ENCODE measurements around the gene TDRD1. TPM values are rescaled to one million over a fixed set of nuclear protein-coding genes. Genes with fewer than 3 reads are reported as not detected.

The TDRD1 gene
- total RNA-seq, 3 donors from 2014 or later (not counting 1 experiment from before 2014, with no cell fraction given), result 0.08 to 0.33 (median 0.09) TPM

DNA sequence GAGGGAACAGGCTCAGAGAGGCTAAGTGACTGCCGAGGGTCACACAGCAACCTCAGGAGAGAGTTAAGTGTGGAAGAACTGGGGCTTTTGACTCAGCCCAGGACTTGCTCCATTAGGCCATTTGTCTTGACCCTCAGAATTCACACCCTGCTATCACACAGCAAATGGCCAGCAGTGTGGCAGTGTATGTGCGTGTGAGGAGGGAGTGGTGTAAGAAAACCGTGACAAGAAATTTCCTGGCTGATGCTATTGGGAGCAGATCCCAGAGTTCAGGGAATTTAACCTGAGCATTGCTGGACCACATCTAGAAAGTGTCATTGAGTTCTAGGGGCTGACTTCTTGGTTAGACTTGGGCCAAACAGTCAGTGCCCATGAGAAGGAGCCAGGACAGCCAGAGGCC is 78.3 kb downstream of the TDRD1 start:
- H3K4me1 ChIP-seq (ENCODE audit: control insufficient read depth, insufficient read depth, low read length), result no peaks in the 10 kb centered on the region
- WGBS (ENCODE audit: insufficient coverage), result 85% methylated on average over 3 of the region's 3 CpGs
- no peak for ATAC-seq
- Mint-ChIP-seq H3K4me3 (no peak overlapping the region), H3K36me3 (no peaks in the 10 kb centered on the region), H3K4me1 (no peaks in the 10 kb centered on the region), H3K27ac (no peak overlapping the region), H3K27me3 (ENCODE audit: low read depth in 2 of 2) (peaks cover 0 to 6% of the 10 kb centered on the region in 2 donors), H3K9me3 (no peaks in the 10 kb centered on the region)
- DNase-seq, result no peak
- no peaks in the 10 kb centered on the region for H3K36me3 ChIP-seq (ENCODE audit: control insufficient read depth, insufficient read depth, low read length)
- H3K4me3 ChIP-seq (ENCODE audit: low read length), result no peak overlapping the region
- H3K9me3 ChIP-seq (ENCODE audit: control insufficient read depth, insufficient read depth, low read length), result no peaks in the 10 kb centered on the region
- no peaks in the 10 kb centered on the region for H3K27me3 ChIP-seq (ENCODE audit: control insufficient read depth, insufficient read depth, low read length)
- H3K27ac ChIP-seq (ENCODE audit: low read length), result no peak overlapping the region
- no peak for TF ChIP-seq CTCF (IDR thresholded peaks at IDR 0.05)
- intact Hi-C loops (cut with micrococcal nuclease), result no loop called here

- no peak overlapping the region for H3K27ac ChIP-seq (ENCODE audit: low read length)
- DNase-seq (peak in 1 of 2 donors; percentile 9), ATAC-seq (peak in 1 of 3 donors; percentile 37)
- no peak overlapping the region for H3K4me3 ChIP-seq (ENCODE audit: low read length)
- Mint-ChIP-seq H3K4me3 (no peak overlapping the region), H3K4me1 (no peaks in the 10 kb centered on the region), H3K9me3 (no peaks in the 10 kb centered on the region), H3K27ac (no peak overlapping the region), H3K27me3 (ENCODE audit: low read depth in 2 of 2) (peaks cover 0 to 6% of the 10 kb centered on the region in 2 donors), H3K36me3 (no peaks in the 10 kb centered on the region)
- no peaks in the 10 kb centered on the region for H3K4me1 ChIP-seq (ENCODE audit: control insufficient read depth, insufficient read depth, low read length)
- H3K9me3 ChIP-seq (ENCODE audit: control insufficient read depth, insufficient read depth, low read length), result no peaks in the 10 kb centered on the region
- no peaks in the 10 kb centered on the region for H3K27me3 ChIP-seq (ENCODE audit: control insufficient read depth, insufficient read depth, low read length)
- no peak for TF ChIP-seq CTCF (IDR thresholded peaks at IDR 0.05)
- H3K36me3 ChIP-seq (ENCODE audit: control insufficient read depth, insufficient read depth, low read length), result no peaks in the 10 kb centered on the region
- intact Hi-C loops (cut with micrococcal nuclease), result no loop called here
- WGBS (ENCODE audit: insufficient coverage), result 55% methylated on average over 3 of the region's 5 CpGs
These were observed 79.2 kb downstream of the TDRD1 start for GRCh38 chr10:114258274-114258840.

DNA sequence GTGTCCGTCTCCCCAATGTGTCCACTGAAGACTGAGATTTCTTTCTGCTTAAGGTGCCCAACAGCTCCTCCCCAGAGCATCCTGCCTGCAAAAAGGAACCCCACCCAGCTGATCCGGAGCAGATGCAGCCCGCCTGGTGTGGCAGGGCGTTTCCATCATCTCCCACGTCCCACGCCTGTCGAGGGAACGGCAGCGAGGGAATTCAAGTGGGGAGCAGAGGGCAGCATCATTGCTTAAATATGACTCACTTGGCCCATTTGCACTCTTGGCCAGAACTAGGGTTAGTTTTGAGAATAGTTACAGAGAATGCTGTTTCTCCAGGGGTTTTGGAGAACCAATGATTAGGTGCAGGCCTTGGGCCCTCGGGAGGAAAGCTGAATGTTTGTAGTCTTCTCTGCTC is 80.7 kb downstream of the TDRD1 start:
- H3K36me3 Mint-ChIP-seq, result no peaks in the 10 kb centered on the region
- H3K27me3 Mint-ChIP-seq (ENCODE audit: low read depth in 2 of 2), result peaks cover 0 to 6% of the 10 kb centered on the region in 2 donors
- TF ChIP-seq CTCF (IDR thresholded peaks at IDR 0.05), result no peak
- H3K4me3 Mint-ChIP-seq, result no peak overlapping the region
- Histone ChIP-seq H3K27me3 (ENCODE audit: control insufficient read depth, insufficient read depth, low read length) (no peaks in the 10 kb centered on the region), H3K27ac (ENCODE audit: low read length) (no peak overlapping the region), H3K4me3 (ENCODE audit: low read length) (no peak overlapping the region), H3K36me3 (ENCODE audit: control insufficient read depth, insufficient read depth, low read length) (no peaks in the 10 kb centered on the region), H3K9me3 (ENCODE audit: control insufficient read depth, insufficient read depth, low read length) (no peaks in the 10 kb centered on the region), H3K4me1 (ENCODE audit: control insufficient read depth, insufficient read depth, low read length) (no peaks in the 10 kb centered on the region)
- no peak for DNase-seq
- no peak for ATAC-seq
- H3K27ac Mint-ChIP-seq, result no peak overlapping the region
- H3K9me3 Mint-ChIP-seq, result no peaks in the 10 kb centered on the region
- intact Hi-C loops (cut with micrococcal nuclease), result no loop called here
- 95% methylated on average over 10 of the region's 10 CpGs for WGBS (ENCODE audit: insufficient coverage)
- no peaks in the 10 kb centered on the region for H3K4me1 Mint-ChIP-seq

DNA sequence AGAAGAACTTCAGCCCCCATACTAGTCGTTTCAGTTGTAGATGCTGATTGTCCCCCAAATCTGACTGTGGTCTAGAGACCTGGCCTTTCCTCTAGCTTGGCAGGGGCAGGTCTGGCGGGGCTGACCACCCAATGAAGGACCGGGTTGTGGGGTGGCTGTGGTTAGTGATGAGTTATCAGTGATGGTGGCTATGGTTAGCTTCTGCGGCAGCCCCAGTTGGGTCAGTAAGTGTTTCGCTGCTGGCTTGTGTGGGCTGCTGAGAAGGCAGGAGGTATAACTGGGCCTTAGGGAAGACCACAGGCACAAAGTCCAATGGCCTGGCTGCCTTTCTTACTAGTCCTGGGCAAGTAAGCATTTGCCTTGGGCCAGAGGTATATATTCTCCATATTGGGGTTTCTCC is 81.2 kb downstream of the TDRD1 start:
- no peaks in the 10 kb centered on the region for H3K9me3 ChIP-seq (ENCODE audit: control insufficient read depth, insufficient read depth, low read length)
- H3K27ac ChIP-seq (ENCODE audit: low read length), result no peak overlapping the region
- no peak for DNase-seq
- no peaks in the 10 kb centered on the region for H3K36me3 Mint-ChIP-seq
- ATAC-seq, result no peak
- peaks cover 0 to 6% of the 10 kb centered on the region in 2 donors for H3K27me3 Mint-ChIP-seq (ENCODE audit: low read depth in 2 of 2)
- H3K4me1 ChIP-seq (ENCODE audit: control insufficient read depth, insufficient read depth, low read length), result no peaks in the 10 kb centered on the region
- no peak overlapping the region for H3K27ac Mint-ChIP-seq
- H3K4me1 Mint-ChIP-seq, result no peaks in the 10 kb centered on the region
- WGBS (ENCODE audit: insufficient coverage), result 65% methylated on average over 5 of the region's 5 CpGs
- H3K27me3 ChIP-seq (ENCODE audit: control insufficient read depth, insufficient read depth, low read length), result no peaks in the 10 kb centered on the region
- no peaks in the 10 kb centered on the region for H3K9me3 Mint-ChIP-seq
- no peaks in the 10 kb centered on the region for H3K36me3 ChIP-seq (ENCODE audit: control insufficient read depth, insufficient read depth, low read length)
- intact Hi-C loops (cut with micrococcal nuclease), result no loop called here
- H3K4me3 ChIP-seq (ENCODE audit: low read length), result no peak overlapping the region
- TF ChIP-seq CTCF (IDR thresholded peaks at IDR 0.05), result no peak
- no peak overlapping the region for H3K4me3 Mint-ChIP-seq
